ENCODE results near the gene LRFN2. TPM values are rescaled to one million over a fixed set of nuclear protein-coding genes. Genes with fewer than 3 reads are reported as not detected.
A peak's percentile ranks its signal among the peaks of the same experiment; 100 is the strongest.

LRFN2 gene
- total RNA-seq, 3 donors from 2014 or later = not detected

GRCh38 chr6:40550202-40551101, 36.7 kb downstream of the LRFN2 start:
- Histone ChIP-seq H3K27ac (no peak overlapping the region), H3K9me3 (no peaks in the 10 kb centered on the region), H3K4me1 (no peaks in the 10 kb centered on the region), H3K36me3 (no peaks in the 10 kb centered on the region), H3K27me3 (no peaks in the 10 kb centered on the region), H3K4me3 (no peak overlapping the region)
- intact Hi-C loops (cut with DNase I; ENCODE audit: low total_unique reads) = no loop called here
- no peak for DNase-seq (ENCODE audit: low spot score in 2 of 2)
- TF ChIP-seq CTCF (IDR thresholded peaks at IDR 0.05) (peak in 2 of 3 donors; percentile 21 to 33), POLR2AphosphoS5 (IDR thresholded peaks at IDR 0.05) (no peak)

- no peaks in the 10 kb centered on the region for H3K36me3 ChIP-seq
- no peaks in the 10 kb centered on the region for H3K9me3 ChIP-seq
- no peaks in the 10 kb centered on the region for H3K4me1 ChIP-seq
- H3K4me3 ChIP-seq = no peak overlapping the region
- H3K27me3 ChIP-seq = no peaks in the 10 kb centered on the region
- H3K27ac ChIP-seq = no peak overlapping the region
- intact Hi-C loops (cut with DNase I; ENCODE audit: low total_unique reads) = no loop called here
- no peak for TF ChIP-seq CTCF (IDR thresholded peaks at IDR 0.05)
- TF ChIP-seq POLR2A (IDR thresholded peaks at IDR 0.05) = no peak
- TF ChIP-seq POLR2AphosphoS5 (IDR thresholded peaks at IDR 0.05) = no peak
- no peak for DNase-seq (ENCODE audit: low spot score in 2 of 2)
Measured at GRCh38 chr6:40545954-40546353, 41.2 kb downstream of the LRFN2 start.

- Histone ChIP-seq H3K36me3 (no peaks in the 10 kb centered on the region), H3K27ac (no peak overlapping the region), H3K4me3 (no peak overlapping the region), H3K4me1 (no peaks in the 10 kb centered on the region), H3K27me3 (no peaks in the 10 kb centered on the region), H3K9me3 (no peaks in the 10 kb centered on the region)
- TF ChIP-seq POLR2AphosphoS5 (IDR thresholded peaks at IDR 0.05) (no peak), POLR2A (IDR thresholded peaks at IDR 0.05) (no peak), CTCF (IDR thresholded peaks at IDR 0.05) (no peak)
- intact Hi-C loops (cut with DNase I; ENCODE audit: low total_unique reads) = no loop called here
- no peak for DNase-seq (ENCODE audit: low spot score in 2 of 2)
Measured at GRCh38 chr6:40543776-40544175, 43.4 kb downstream of the LRFN2 start.

GRCh38 chr6:40543146-40543545, 44.0 kb downstream of the LRFN2 start:
- intact Hi-C loops (cut with DNase I; ENCODE audit: low total_unique reads) = no loop called here
- no peak overlapping the region for H3K27ac ChIP-seq
- no peaks in the 10 kb centered on the region for H3K27me3 ChIP-seq
- H3K4me3 ChIP-seq = no peak overlapping the region
- no peaks in the 10 kb centered on the region for H3K9me3 ChIP-seq
- H3K36me3 ChIP-seq = no peaks in the 10 kb centered on the region
- H3K4me1 ChIP-seq = no peaks in the 10 kb centered on the region
- TF ChIP-seq POLR2A (IDR thresholded peaks at IDR 0.05) = no peak
- no peak for TF ChIP-seq POLR2AphosphoS5 (IDR thresholded peaks at IDR 0.05)
- no peak for TF ChIP-seq CTCF (IDR thresholded peaks at IDR 0.05)
- no peak for DNase-seq (ENCODE audit: low spot score in 2 of 2)

- DNase-seq (ENCODE audit: low spot score in 2 of 2) = no peak
- Histone ChIP-seq H3K4me3 (no peak overlapping the region), H3K27me3 (no peaks in the 10 kb centered on the region), H3K4me1 (no peaks in the 10 kb centered on the region), H3K27ac (no peak overlapping the region), H3K9me3 (no peaks in the 10 kb centered on the region), H3K36me3 (no peaks in the 10 kb centered on the region)
- no peak for TF ChIP-seq POLR2A (IDR thresholded peaks at IDR 0.05)
- no peak for TF ChIP-seq POLR2AphosphoS5 (IDR thresholded peaks at IDR 0.05)
- TF ChIP-seq CTCF (IDR thresholded peaks at IDR 0.05) = no peak
- intact Hi-C loops (cut with DNase I; ENCODE audit: low total_unique reads) = no loop called here
Measured at GRCh38 chr6:40542175-40542764, 44.9 kb downstream of the LRFN2 start.

All from breast epithelium (tissue), 4 donors.